Endothelial cell (in vitro differentiated cells): ENCODE data around the gene NDE1. TPM values are rescaled to one million over a fixed set of nuclear protein-coding genes. Genes with fewer than 3 reads are reported as not detected.
A peak's percentile ranks its signal among the peaks of the same experiment; 100 is the strongest.

Experiments used
- DNase-seq: peaks from one replicate; pipeline ENCODE4 v3.0.0; 2021; ENCODE audit warnings: low spot score
- H3K27ac Mint-ChIP-seq: one replicate; pipeline ENCODE4 v1.8.0; 2021; ENCODE audit warnings: mixed read lengths, inconsistent platforms; ENCODE audit not compliant: unreplicated experiment
- H3K27me3 Mint-ChIP-seq: one replicate; pipeline ENCODE4 v1.8.0; 2021; ENCODE audit warnings: mild to moderate bottlenecking, moderate library complexity, mixed read lengths, inconsistent platforms; ENCODE audit not compliant: unreplicated experiment
- H3K36me3 Mint-ChIP-seq: one replicate; pipeline ENCODE4 v1.8.0; 2021; ENCODE audit warnings: mild to moderate bottlenecking, low read depth, mixed read lengths, inconsistent platforms; ENCODE audit not compliant: unreplicated experiment
- H3K4me1 Mint-ChIP-seq: one replicate; pipeline ENCODE4 v1.8.0; 2021; ENCODE audit warnings: mild to moderate bottlenecking, mixed read lengths, inconsistent platforms; ENCODE audit not compliant: unreplicated experiment
- H3K4me3 Mint-ChIP-seq: one replicate; pipeline ENCODE4 v1.8.0; 2021; ENCODE audit warnings: mild to moderate bottlenecking, mixed read lengths, inconsistent platforms; ENCODE audit not compliant: unreplicated experiment
- H3K9me3 Mint-ChIP-seq: one replicate; pipeline ENCODE4 v1.8.0; 2021; ENCODE audit warnings: mixed read lengths, inconsistent platforms; ENCODE audit not compliant: unreplicated experiment
- CTCF ChIP-seq: fragments of 200-600 bp; sonication (generic); IDR thresholded peaks from one replicate; pipeline ENCODE4 v1.5.0; 2021; ENCODE audit warnings: antibody characterized with exemption; ENCODE audit not compliant: unreplicated experiment
- total RNA-seq: library from RNA; stranded (reverse); fragmentation: NEBNext Ultra II Directional; extraction: Animal tissue kit (Norgen Biotek cat#: 25700); gene quantifications from one replicate; pipeline ENCODE4 v1.2.1, GENCODE V29; 2021; ENCODE audit not compliant: unreplicated experiment

Gene NDE1
- total RNA-seq, 1 donor from 2014 or later, result 24.1 TPM

- H3K27ac Mint-ChIP-seq, result no peak overlapping the region
- no peaks in the 10 kb centered on the region for H3K27me3 Mint-ChIP-seq
- H3K36me3 Mint-ChIP-seq, result peaks cover 39% of the 10 kb centered on the region
- H3K4me3 Mint-ChIP-seq, result no peak overlapping the region
- peaks cover 9% of the 10 kb centered on the region for H3K4me1 Mint-ChIP-seq
- no peak for TF ChIP-seq CTCF
- no peaks in the 10 kb centered on the region for H3K9me3 Mint-ChIP-seq
- no peak for DNase-seq
Measured at GRCh38 chr16:15616475-15617165, 33.4 kb upstream of the NDE1 start.

GRCh38 chr16:15617901-15618300 lies 32.1 kb upstream of the NDE1 start:
- Mint-ChIP-seq H3K27me3 (no peaks in the 10 kb centered on the region), H3K4me3 (peak overlapping the region; percentile 10), H3K36me3 (peaks cover 41% of the 10 kb centered on the region), H3K27ac (no peak overlapping the region), H3K9me3 (no peaks in the 10 kb centered on the region), H3K4me1 (peaks cover 6% of the 10 kb centered on the region)
- no peak for DNase-seq
- no peak for TF ChIP-seq CTCF

- Mint-ChIP-seq H3K36me3 (peaks cover 41% of the 10 kb centered on the region), H3K27ac (no peak overlapping the region), H3K27me3 (no peaks in the 10 kb centered on the region), H3K4me3 (peak overlapping the region; percentile 38), H3K4me1 (peaks cover 6% of the 10 kb centered on the region), H3K9me3 (no peaks in the 10 kb centered on the region)
- no peak for DNase-seq
- no peak for TF ChIP-seq CTCF
Measured at GRCh38 chr16:15618392-15618791, 31.7 kb upstream of the NDE1 start.

- Mint-ChIP-seq H3K4me1 (no peaks in the 10 kb centered on the region), H3K27ac (no peak overlapping the region), H3K4me3 (peak overlapping the region; percentile 19), H3K27me3 (no peaks in the 10 kb centered on the region), H3K36me3 (peaks cover 50% of the 10 kb centered on the region), H3K9me3 (no peaks in the 10 kb centered on the region)
- no peak for DNase-seq
- TF ChIP-seq CTCF, result no peak
Measured at GRCh38 chr16:15620611-15621195, 29.3 kb upstream of the NDE1 start.

GRCh38 chr16:15621456-15621855 lies 28.6 kb upstream of the NDE1 start:
- no peak overlapping the region for H3K4me3 Mint-ChIP-seq
- no peak for DNase-seq
- no peaks in the 10 kb centered on the region for H3K27me3 Mint-ChIP-seq
- no peak for TF ChIP-seq CTCF
- H3K9me3 Mint-ChIP-seq, result no peaks in the 10 kb centered on the region
- H3K27ac Mint-ChIP-seq, result no peak overlapping the region
- peaks cover 50% of the 10 kb centered on the region for H3K36me3 Mint-ChIP-seq
- no peaks in the 10 kb centered on the region for H3K4me1 Mint-ChIP-seq
